ENCODE results near the gene ACSF2. TPM values are rescaled to one million over a fixed set of nuclear protein-coding genes. Genes with fewer than 3 reads are reported as not detected.

Gene ACSF2
- polyA plus RNA-seq, 2 of the 4 experiments (the other 2 are of a cell fraction): 24.4 to 33.6 TPM

DNA sequence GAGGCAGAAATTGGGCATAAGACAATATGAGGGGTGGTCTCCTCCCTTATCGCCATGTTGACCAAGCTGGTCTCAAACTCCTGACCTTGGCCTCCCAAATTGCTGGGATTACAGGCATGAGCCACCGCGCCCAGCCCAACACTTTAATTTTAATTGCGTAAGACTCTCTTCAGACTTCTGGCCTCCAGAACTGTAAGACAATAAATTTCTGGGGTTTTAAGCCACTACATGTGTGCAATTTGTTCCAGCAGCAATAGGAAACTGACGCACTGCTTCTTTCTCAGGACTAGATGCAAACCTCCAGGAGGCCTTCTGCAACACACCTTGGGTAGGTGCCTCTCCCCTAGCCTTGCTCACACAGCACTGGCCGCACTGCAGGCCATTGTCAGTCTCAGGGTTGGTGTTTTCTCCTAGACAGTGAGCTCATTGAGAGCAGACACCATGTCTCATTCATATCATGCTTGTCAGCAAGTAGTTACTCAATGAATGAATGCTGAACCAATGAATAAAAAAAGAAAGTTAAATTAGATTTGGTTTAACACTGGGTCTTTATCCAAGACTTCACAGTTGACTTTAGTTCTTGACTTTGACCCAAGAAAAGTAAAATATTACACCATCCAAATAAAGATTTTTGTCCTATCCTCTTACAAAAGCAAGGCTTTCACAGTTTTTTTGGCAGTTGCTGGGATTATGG is 5.5 kb upstream of the ACSF2 start:
- no peak for FAIRE-seq
- Histone ChIP-seq H3K4me3 (no peak overlapping the region), H3K9me3 (no peaks in the 10 kb centered on the region), H3K27ac (no peak overlapping the region), H3K4me1 (peaks cover 14% of the 10 kb centered on the region; the same call in 2 of the 3 replicates), H3K4me2 (no peak overlapping the region)
- no peak for ATAC-seq
- CTCF ChIA-PET: interaction anchor here (1.0 to 2.4 kb wide), 3 partner anchors 23 to 422 kb away, joined by 3 to 17 read pairs (median 4); partner anchors contain the start of gene LRRC59
- TF ChIP-seq, protein P1, sequence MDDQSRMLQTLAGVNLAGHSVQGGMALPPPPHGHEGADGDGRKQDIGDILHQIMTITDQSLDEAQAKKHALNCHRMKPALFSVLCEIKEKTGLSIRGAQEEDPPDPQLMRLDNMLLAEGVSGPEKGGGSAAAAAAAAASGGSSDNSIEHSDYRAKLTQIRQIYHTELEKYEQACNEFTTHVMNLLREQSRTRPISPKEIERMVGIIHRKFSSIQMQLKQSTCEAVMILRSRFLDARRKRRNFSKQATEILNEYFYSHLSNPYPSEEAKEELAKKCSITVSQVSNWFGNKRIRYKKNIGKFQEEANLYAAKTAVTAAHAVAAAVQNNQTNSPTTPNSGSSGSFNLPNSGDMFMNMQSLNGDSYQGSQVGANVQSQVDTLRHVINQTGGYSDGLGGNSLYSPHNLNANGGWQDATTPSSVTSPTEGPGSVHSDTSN (IDR thresholded peaks at IDR 0.05): no peak
- TF ChIP-seq POLR2AphosphoS2 (conservative IDR thresholded peaks at IDR 0.05; ENCODE audit: low read length): no peak
- TF ChIP-seq NPAS2 (CRISPR knock-in tag; IDR thresholded peaks at IDR 0.05; ENCODE audit: borderline replicate concordance): no peak
- TF ChIP-seq, protein P2, sequence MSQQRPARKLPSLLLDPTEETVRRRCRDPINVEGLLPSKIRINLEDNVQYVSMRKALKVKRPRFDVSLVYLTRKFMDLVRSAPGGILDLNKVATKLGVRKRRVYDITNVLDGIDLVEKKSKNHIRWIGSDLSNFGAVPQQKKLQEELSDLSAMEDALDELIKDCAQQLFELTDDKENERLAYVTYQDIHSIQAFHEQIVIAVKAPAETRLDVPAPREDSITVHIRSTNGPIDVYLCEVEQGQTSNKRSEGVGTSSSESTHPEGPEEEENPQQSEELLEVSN (IDR thresholded peaks at IDR 0.05; ENCODE audit: borderline replicate concordance, low read depth): no peak
- TF ChIP-seq, protein P3, sequence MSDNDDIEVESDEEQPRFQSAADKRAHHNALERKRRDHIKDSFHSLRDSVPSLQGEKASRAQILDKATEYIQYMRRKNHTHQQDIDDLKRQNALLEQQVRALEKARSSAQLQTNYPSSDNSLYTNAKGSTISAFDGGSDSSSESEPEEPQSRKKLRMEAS (IDR thresholded peaks at IDR 0.05): no peak
- TF ChIP-seq NFE2L2 (conservative IDR thresholded peaks at IDR 0.05; ENCODE audit: low read length): no peak
- peak in 1 of 2 experiments; percentile 32; a peak in 1 of 4 replicates for TF ChIP-seq CEBPB (IDR thresholded peaks at IDR 0.05)
- DNase-seq (ENCODE audit: low read depth in 1 of 2, low spot score in 1 of 2): no peak
- 93% methylated on average over 6 of the region's 6 CpGs for WGBS (ENCODE audit: missing lambda C conversion rate)
- POLR2A ChIA-PET: no interaction called here

DNA sequence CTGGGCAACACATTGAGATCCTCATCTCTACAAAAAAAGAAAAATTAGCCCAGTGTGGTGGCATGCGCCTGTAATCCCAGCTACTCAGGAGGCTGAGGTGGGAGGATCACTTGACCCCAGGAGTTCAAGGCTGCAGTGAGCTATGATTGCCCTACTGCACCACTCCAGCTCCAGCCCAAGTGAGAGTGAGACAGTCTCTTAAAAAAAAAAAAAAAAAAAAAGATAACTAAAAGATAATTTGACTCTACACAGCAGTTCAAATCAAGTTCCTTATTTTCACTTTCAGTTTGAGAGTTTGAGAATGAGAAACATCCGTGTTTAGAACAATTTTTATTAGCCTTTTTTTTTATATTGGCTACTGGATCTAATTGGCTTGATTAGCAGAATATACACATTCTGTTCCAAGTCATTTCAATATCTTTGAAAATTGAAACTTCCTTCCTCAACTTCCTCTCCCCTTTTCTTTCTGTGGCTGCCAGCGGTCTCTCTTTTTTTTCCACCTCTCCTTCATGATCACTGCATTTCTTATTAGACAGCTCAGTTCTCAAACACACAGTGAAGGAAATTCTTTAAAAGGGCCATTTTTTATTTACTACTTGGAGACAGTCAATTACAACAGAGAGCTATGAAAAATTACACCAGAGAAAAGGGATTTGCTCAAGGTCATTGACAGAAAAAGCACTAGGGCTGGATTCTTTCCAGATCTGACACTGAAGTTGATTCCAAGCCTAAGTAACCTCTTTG is 4.5 kb upstream of the ACSF2 start:
- ChIA-PET POLR2A (interaction anchor here (0.5 kb wide), 1 partner anchor 90 kb away, joined by 3 read pairs; no protein-coding TSS in a partner anchor), CTCF (interaction anchor here (1.2 to 2.4 kb wide), 2 partner anchors 24 to 421 kb away, joined by 4 to 17 read pairs; partner anchors contain the start of gene LRRC59)
- no peak for FAIRE-seq

More for the DNA sequence above, 4.5 kb upstream of the ACSF2 start:
- ATAC-seq (no peak), DNase-seq (ENCODE audit: low read depth in 1 of 2, low spot score in 1 of 2) (no peak)
- TF ChIP-seq MAZ (IDR thresholded peaks at IDR 0.05; ENCODE audit: borderline replicate concordance, low read depth, low read length) (no peak), ZSCAN20 (CRISPR knock-in tag; IDR thresholded peaks at IDR 0.05) (no peak), NPAS2 (CRISPR knock-in tag; IDR thresholded peaks at IDR 0.05; ENCODE audit: borderline replicate concordance) (no peak), CEBPB (IDR thresholded peaks at IDR 0.05) (no peak), JUN (IDR thresholded peaks at IDR 0.05) (no peak)
- TF ChIP-seq, protein P4, sequence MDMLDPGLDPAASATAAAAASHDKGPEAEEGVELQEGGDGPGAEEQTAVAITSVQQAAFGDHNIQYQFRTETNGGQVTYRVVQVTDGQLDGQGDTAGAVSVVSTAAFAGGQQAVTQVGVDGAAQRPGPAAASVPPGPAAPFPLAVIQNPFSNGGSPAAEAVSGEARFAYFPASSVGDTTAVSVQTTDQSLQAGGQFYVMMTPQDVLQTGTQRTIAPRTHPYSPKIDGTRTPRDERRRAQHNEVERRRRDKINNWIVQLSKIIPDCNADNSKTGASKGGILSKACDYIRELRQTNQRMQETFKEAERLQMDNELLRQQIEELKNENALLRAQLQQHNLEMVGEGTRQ (IDR thresholded peaks at IDR 0.05): no peak
- TF ChIP-seq, protein P5, sequence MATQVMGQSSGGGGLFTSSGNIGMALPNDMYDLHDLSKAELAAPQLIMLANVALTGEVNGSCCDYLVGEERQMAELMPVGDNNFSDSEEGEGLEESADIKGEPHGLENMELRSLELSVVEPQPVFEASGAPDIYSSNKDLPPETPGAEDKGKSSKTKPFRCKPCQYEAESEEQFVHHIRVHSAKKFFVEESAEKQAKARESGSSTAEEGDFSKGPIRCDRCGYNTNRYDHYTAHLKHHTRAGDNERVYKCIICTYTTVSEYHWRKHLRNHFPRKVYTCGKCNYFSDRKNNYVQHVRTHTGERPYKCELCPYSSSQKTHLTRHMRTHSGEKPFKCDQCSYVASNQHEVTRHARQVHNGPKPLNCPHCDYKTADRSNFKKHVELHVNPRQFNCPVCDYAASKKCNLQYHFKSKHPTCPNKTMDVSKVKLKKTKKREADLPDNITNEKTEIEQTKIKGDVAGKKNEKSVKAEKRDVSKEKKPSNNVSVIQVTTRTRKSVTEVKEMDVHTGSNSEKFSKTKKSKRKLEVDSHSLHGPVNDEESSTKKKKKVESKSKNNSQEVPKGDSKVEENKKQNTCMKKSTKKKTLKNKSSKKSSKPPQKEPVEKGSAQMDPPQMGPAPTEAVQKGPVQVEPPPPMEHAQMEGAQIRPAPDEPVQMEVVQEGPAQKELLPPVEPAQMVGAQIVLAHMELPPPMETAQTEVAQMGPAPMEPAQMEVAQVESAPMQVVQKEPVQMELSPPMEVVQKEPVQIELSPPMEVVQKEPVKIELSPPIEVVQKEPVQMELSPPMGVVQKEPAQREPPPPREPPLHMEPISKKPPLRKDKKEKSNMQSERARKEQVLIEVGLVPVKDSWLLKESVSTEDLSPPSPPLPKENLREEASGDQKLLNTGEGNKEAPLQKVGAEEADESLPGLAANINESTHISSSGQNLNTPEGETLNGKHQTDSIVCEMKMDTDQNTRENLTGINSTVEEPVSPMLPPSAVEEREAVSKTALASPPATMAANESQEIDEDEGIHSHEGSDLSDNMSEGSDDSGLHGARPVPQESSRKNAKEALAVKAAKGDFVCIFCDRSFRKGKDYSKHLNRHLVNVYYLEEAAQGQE (IDR thresholded peaks at IDR 0.05): no peak
- H3K4me2 ChIP-seq: no peak overlapping the region
- H3K9me3 ChIP-seq: no peaks in the 10 kb centered on the region
- no peak overlapping the region for H3K4me3 ChIP-seq
- H3K27ac ChIP-seq: no peak overlapping the region
- H3K4me1 ChIP-seq: peaks cover 15% of the 10 kb centered on the region; the same call in 2 of the 3 replicates
- 83% methylated on average over 3 of the region's 3 CpGs for WGBS (ENCODE audit: missing lambda C conversion rate)
